H9 (cell line): ENCODE measurements around the gene LGALS3. TPM values are rescaled to one million over a fixed set of nuclear protein-coding genes. Genes with fewer than 3 reads are reported as not detected.

ENCODE experiments used
- DNase-seq: peaks from one replicate; pipeline ENCODE4 v3.0.0-alpha.2; 2017
- H2AFZ ChIP-seq: one replicate; pipeline ENCODE4 v1.6.1; 2013; ENCODE audit warnings: mild to moderate bottlenecking, low read length, control low read depth, moderate library complexity
- H2AK5ac ChIP-seq: 2 replicates; pipeline ENCODE4 v1.6.1; 2013; ENCODE audit warnings: low read length, control low read depth, mixed read lengths; ENCODE audit not compliant: insufficient read length
- H2BK120ac ChIP-seq: one replicate; pipeline ENCODE4 v1.6.1; 2013; ENCODE audit warnings: low read depth, mild to moderate bottlenecking, low read length, control low read depth, inconsistent platforms; ENCODE audit not compliant: poor library complexity, severe bottlenecking
- H2BK12ac ChIP-seq: 2 replicates; pipeline ENCODE4 v1.6.1; 2013; ENCODE audit warnings: low read length, control low read depth, mixed read lengths, low read depth; ENCODE audit not compliant: insufficient read length
- H2BK15ac ChIP-seq: 2 replicates; pipeline ENCODE4 v1.6.1; 2013; ENCODE audit warnings: low read depth, low read length, control low read depth
- H2BK20ac ChIP-seq: one replicate; pipeline ENCODE4 v1.6.1; 2013; ENCODE audit warnings: low read depth, mild to moderate bottlenecking, low read length, control low read depth, inconsistent platforms; ENCODE audit not compliant: poor library complexity, severe bottlenecking
- H2BK5ac ChIP-seq: 2 replicates; pipeline ENCODE4 v1.6.1; 2013; ENCODE audit warnings: low read length, control low read depth, mixed read lengths; ENCODE audit not compliant: insufficient read length
- H3K14ac ChIP-seq: 2 replicates; pipeline ENCODE4 v1.6.1; 2013; ENCODE audit warnings: low read length, control low read depth; ENCODE audit not compliant: insufficient read depth
- H3K18ac ChIP-seq: 2 replicates; pipeline ENCODE4 v1.6.1; 2013; ENCODE audit warnings: low read depth, mild to moderate bottlenecking, mixed read lengths, low read length, control low read depth; ENCODE audit not compliant: insufficient read length
- H3K23ac ChIP-seq: 2 replicates; pipeline ENCODE4 v1.6.1; 2013; ENCODE audit warnings: low read length, control low read depth, mixed read lengths, low read depth; ENCODE audit not compliant: insufficient read length
- H3K23me2 ChIP-seq: 2 replicates; pipeline ENCODE4 v1.6.1; 2013; ENCODE audit warnings: low read depth, mild to moderate bottlenecking, mixed read lengths, low read length, control low read depth; ENCODE audit not compliant: insufficient read length, poor library complexity, severe bottlenecking
- H3K27ac ChIP-seq: 2 replicates; pipeline ENCODE4 v1.5.1; 2013; ENCODE audit warnings: low read length, control low read depth, mixed read lengths, low read depth; ENCODE audit not compliant: insufficient read length
- H3K27me3 ChIP-seq: 2 replicates; pipeline ENCODE4 v1.6.1; 2013; ENCODE audit warnings: low read length, control low read depth, inconsistent platforms; ENCODE audit not compliant: insufficient read depth
- H3K4ac ChIP-seq: 2 replicates; pipeline ENCODE4 v1.6.1; 2013; ENCODE audit warnings: low read depth, mild to moderate bottlenecking, control low read depth, inconsistent platforms, low read length, moderate library complexity
- H3K4me1 ChIP-seq: 2 replicates; pipeline ENCODE4 v1.6.1; 2013; ENCODE audit warnings: low read length, control low read depth, inconsistent platforms; ENCODE audit not compliant: insufficient read depth
- H3K4me2 ChIP-seq: 2 replicates; pipeline ENCODE4 v1.6.1; 2013; ENCODE audit warnings: low read length, control low read depth, mixed read lengths; ENCODE audit not compliant: insufficient read length, insufficient read depth
- H3K56ac ChIP-seq: 2 replicates; pipeline ENCODE4 v1.6.1; 2013; ENCODE audit warnings: low read depth, mild to moderate bottlenecking, mixed read lengths, low read length, control low read depth; ENCODE audit not compliant: insufficient read length
- H3K79me1 ChIP-seq: 2 replicates; pipeline ENCODE4 v1.6.1; 2013; ENCODE audit warnings: low read depth, mild to moderate bottlenecking, moderate library complexity, low read length, control low read depth, inconsistent platforms; ENCODE audit not compliant: insufficient read depth, poor library complexity, severe bottlenecking
- H3K79me2 ChIP-seq: 2 replicates; pipeline ENCODE4 v1.6.1; 2013; ENCODE audit warnings: low read length, control low read depth, inconsistent platforms; ENCODE audit not compliant: insufficient read depth
- H3K9ac ChIP-seq: 2 replicates; pipeline ENCODE4 v1.6.1; 2013; ENCODE audit warnings: low read length, control low read depth, mixed read lengths; ENCODE audit not compliant: insufficient read length; ENCODE audit errors: extremely low read depth
- H3K9me3 ChIP-seq: one replicate; pipeline ENCODE4 v1.6.1; 2013; ENCODE audit warnings: low read depth, low read length, inconsistent platforms; ENCODE audit not compliant: control insufficient read depth
- H3T11ph ChIP-seq: one replicate; pipeline ENCODE4 v1.6.1; 2013; ENCODE audit warnings: mild to moderate bottlenecking, low read length, control low read depth, inconsistent platforms
- H4K20me1 ChIP-seq: one replicate; pipeline ENCODE4 v1.6.1; 2013; ENCODE audit not compliant: control insufficient read depth, insufficient read length, insufficient read depth
- H4K5ac ChIP-seq: 2 replicates; pipeline ENCODE4 v1.6.1; 2013; ENCODE audit warnings: low read depth, mild to moderate bottlenecking, mixed read lengths, low read length, control low read depth; ENCODE audit not compliant: insufficient read length
- H4K8ac ChIP-seq: replicated peaks from 2 replicates; pipeline ENCODE4 v1.6.1; 2013; ENCODE audit warnings: low read length, control low read depth, mixed read lengths, low read depth; ENCODE audit not compliant: insufficient read length
- H4K91ac ChIP-seq: 2 replicates; pipeline ENCODE4 v1.6.1; 2013; ENCODE audit warnings: low read depth, mild to moderate bottlenecking, moderate library complexity, mixed read lengths, low read length, control low read depth; ENCODE audit not compliant: insufficient read length
- H3K27ac Mint-ChIP-seq, 3 experiments: 2 replicates in 2 of 3; 3 replicates in 1 of 3; pipeline ENCODE4 v1.8.0; 2020 to 2021; ENCODE audit warnings: mixed read lengths in 3 of 3, mild to moderate bottlenecking in 1 of 3, moderate library complexity in 1 of 3
- H3K27me3 Mint-ChIP-seq: 2 replicates; pipeline ENCODE4 v1.8.0; 2021; ENCODE audit warnings: low read depth, mild to moderate bottlenecking, moderate library complexity, mixed read lengths
- H3K36me3 Mint-ChIP-seq, 3 experiments: 2 replicates in 2 of 3; 3 replicates in 1 of 3; pipeline ENCODE4 v1.8.0; 2020 to 2021; ENCODE audit warnings: low read depth in 3 of 3, mixed read lengths in 3 of 3; ENCODE audit not compliant: insufficient read depth in 1 of 3
- H3K4me1 Mint-ChIP-seq, 2 experiments: 2 replicates each; pipeline ENCODE4 v1.8.0; 2020; ENCODE audit warnings: mixed read lengths in 2 of 2
- H3K4me3 Mint-ChIP-seq, 2 experiments: 2 replicates in 1 of 2; 3 replicates in 1 of 2; pipeline ENCODE4 v1.8.0; 2020 to 2021; ENCODE audit warnings: mild to moderate bottlenecking in 2 of 2, mixed read lengths in 2 of 2, moderate library complexity in 1 of 2
- H3K9me3 Mint-ChIP-seq, 2 experiments: 2 replicates in 1 of 2; 3 replicates in 1 of 2; pipeline ENCODE4 v1.8.0; 2020; ENCODE audit warnings: mild to moderate bottlenecking in 2 of 2, mixed read lengths in 2 of 2, moderate library complexity in 1 of 2
- CTCF ChIP-seq: fragments of 200-600 bp; sonication (generic); conservative IDR thresholded peaks from 3 replicates; pipeline ENCODE4 v1.8.0; 2021; ENCODE audit warnings: antibody characterized with exemption, mild to moderate bottlenecking
- WGBS: extraction: QIAGEN DNeasy Blood & Tissue Kit; methylation state at CpG from one replicate; pipeline ENCODE4 v1.1.7; 2013; ENCODE audit warnings: missing lambda C conversion rate, low lambda C conversion rate, mixed read lengths; ENCODE audit not compliant: insufficient read length; ENCODE audit errors: extremely low coverage; 5-methylcytosine and 5-hydroxymethylcytosine counted together
- total RNA-seq: library from RNA; stranded (reverse); gene quantifications from 2 replicates; pipeline ENCODE4 v1.2.1, GENCODE V29; 2021

LGALS3 gene
- total RNA-seq, 1 experiment from 2014 or later, result 4.0 TPM

GRCh38 chr14:55152052-55152753, 23.2 kb downstream of the LGALS3 start:
- no peak overlapping the region for H3K14ac ChIP-seq
- Mint-ChIP-seq H3K9me3 (no peaks in the 10 kb centered on the region), H3K4me3 (no peak overlapping the region), H3K36me3 (peaks cover 39 to 85% (median 81%) of the 10 kb centered on the region in 3 experiments; a peak in 6 of 7 replicates), H3K27ac (no peak overlapping the region), H3K27me3 (no peaks in the 10 kb centered on the region), H3K4me1 (no peaks in the 10 kb centered on the region)
- no peak overlapping the region for H2BK15ac ChIP-seq
- H2AK5ac ChIP-seq, result no peak overlapping the region
- no peak overlapping the region for H3K27ac ChIP-seq
- no peak overlapping the region for H4K5ac ChIP-seq
- no peak overlapping the region for H3K56ac ChIP-seq
- H4K8ac ChIP-seq, result no peak overlapping the region
- no peak overlapping the region for H3K4ac ChIP-seq
- DNase-seq, result no peak
- H2AFZ ChIP-seq, result no peak overlapping the region
- TF ChIP-seq CTCF, result no peak
- H3K18ac ChIP-seq, result no peak overlapping the region
- H2BK5ac ChIP-seq, result no peak overlapping the region
- no peaks in the 10 kb centered on the region for H3K79me2 ChIP-seq
- H3K23me2 ChIP-seq, result no peaks in the 10 kb centered on the region
- no peaks in the 10 kb centered on the region for H3K79me1 ChIP-seq
- no peaks in the 10 kb centered on the region for H3K4me1 ChIP-seq
- H4K20me1 ChIP-seq, result no peaks in the 10 kb centered on the region
- H3T11ph ChIP-seq, result no peak overlapping the region
- no peak overlapping the region for H2BK20ac ChIP-seq
- H4K91ac ChIP-seq, result no peak overlapping the region
- no peaks in the 10 kb centered on the region for H3K9me3 ChIP-seq
- no peaks in the 10 kb centered on the region for H3K27me3 ChIP-seq
- no peak overlapping the region for H2BK120ac ChIP-seq
- no peak overlapping the region for H3K4me2 ChIP-seq
- no peak overlapping the region for H2BK12ac ChIP-seq
- no CpG with 5 or more reads among the region's 1 CpG for WGBS
- no peak overlapping the region for H3K9ac ChIP-seq
- H3K23ac ChIP-seq, result no peak overlapping the region
